Measurements from ENCODE around the gene COL1A1. TPM values are rescaled to one million over a fixed set of nuclear protein-coding genes. Genes with fewer than 3 reads are reported as not detected.
A peak's percentile ranks its signal among the peaks of the same experiment; 100 is the strongest.

Gene COL1A1
- total RNA-seq, result 331 TPM

DNA sequence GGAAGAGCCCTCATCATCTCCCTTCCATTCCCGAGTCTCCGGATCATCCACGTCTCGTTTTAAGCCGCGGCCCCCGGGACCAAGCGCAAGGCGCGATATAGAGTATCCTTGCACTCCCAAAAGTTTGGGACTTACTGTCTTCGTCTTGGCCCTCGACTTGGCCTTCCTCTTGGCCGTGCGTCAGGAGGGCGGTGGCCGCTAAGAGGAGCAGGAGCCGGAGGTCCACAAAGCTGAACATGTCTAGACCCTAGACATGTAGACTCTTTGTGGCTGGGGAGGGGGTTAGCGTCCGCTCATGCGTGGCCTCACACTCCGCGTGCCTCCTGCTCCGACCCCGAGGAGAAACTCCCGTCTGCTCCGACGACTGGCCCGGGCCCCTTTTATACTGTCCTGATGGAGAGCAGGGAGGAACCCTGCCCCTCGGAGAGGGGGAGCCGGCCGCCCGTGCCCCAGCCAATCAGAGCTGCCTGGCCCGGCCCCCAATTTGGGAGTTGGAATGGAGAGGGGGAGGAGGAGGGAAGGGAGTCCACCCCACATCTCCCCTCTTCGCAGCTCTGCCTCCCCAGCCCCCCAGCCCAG lies at the start of gene COL1A1:
Gene COL1A1 (minus strand): TSS at position 356 of the 579 bp plus-strand sequence. CDS start 118 bp downstream, at position 238.
- peak; percentile 92 for DNase-seq (ENCODE audit: low spot score)

DNA sequence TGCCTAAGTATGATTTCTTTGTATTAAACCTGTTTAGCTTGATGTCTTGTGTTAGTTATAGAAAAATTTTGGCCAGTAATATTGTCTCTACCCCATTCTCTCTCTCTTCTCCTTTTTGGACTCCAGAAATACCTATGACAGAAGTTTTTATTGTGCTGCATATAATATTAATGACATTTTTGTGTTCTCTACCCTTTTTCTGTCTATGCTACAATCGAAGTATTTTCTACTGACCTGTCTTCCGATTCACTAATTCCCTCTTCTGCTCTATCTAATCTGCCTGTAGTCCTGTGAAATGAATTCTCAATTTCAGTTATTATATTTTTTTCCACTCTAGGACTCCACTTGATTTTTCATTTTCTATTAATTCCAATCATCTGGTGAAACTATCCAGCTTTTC lies 46.8 kb upstream of the COL1A1 start:
- no peak for DNase-seq (ENCODE audit: low spot score)

DNA sequence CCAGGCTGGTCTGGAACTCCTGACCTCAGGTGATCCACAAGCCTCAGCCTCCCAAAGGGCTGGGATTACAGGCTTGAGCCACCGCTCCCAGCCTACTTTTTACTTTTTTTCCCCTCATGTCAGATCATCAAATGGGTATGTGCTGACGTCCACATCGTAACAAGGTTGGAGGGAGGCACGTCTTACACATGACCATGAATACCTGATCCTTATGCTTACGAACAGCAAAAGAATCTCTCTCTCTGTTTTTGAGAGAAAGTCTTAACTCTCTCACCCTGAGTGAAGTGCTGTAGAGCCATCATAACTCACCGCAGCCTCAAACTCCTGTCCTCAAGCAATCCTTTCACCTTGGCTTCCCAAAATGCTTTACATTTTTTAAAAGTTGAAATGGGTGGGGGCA lies 43.3 kb upstream of the COL1A1 start:
- DNase-seq (ENCODE audit: low spot score), result no peak

DNA sequence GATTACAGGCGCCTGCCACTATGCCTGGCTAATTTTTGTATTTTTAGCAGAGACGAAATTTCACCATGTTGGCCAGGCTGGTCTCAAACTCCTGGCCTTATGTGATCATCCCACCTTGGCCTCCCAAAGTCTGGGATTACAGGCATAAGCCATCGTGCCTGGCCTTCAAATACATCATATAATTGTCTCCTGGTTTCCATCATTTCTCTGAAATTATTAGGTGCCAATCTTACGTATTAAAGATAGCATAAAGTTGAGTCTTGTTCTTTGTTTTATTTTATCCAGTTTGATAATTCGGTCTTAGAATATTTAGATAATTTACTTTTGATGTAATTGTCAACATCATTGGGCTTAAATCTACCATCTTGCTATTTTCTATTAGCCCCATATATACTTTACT lies 40.0 kb upstream of the COL1A1 start:
- no peak for DNase-seq (ENCODE audit: low spot score)

DNA sequence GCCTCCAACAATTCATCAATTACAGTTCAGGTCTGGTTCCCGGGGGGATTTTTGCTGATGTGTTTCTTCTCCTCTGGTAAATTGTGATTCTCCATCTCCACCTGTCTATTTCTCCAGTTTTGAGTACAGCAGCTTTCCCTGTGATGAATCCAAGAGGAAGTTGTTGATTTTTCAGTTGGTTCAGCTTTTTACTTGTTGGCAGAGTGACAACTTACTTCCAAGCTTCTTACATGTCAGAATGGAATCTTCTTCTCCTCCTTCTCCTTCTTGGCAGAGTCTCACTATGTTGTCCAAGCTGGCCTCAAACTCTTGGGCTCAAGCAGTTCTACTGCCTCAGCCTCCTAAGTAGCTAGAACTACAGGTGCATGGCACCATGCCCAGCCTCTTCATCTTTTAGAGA lies 39.4 kb upstream of the COL1A1 start:
- no peak for DNase-seq (ENCODE audit: low spot score)

DNA sequence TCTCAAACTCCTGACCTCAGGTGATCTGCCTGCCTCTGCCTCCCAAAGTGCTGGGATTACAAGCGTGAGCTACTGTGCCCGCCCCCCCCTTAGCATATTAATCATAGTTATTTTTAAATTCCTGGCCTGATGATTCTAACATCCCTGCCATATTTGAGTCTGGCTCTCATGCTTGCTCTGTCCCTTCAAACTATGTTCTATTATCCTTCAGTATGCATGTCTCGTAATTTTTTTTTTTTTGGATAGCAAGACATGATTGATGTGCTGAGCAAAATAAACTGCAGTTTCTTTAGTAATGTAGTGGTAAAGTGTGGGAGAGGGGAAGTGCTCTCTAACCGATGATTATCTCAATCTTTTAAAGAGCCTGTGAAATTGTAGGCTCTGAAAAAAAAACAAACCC lies 38.5 kb upstream of the COL1A1 start:
- no peak for DNase-seq (ENCODE audit: low spot score)

DNA sequence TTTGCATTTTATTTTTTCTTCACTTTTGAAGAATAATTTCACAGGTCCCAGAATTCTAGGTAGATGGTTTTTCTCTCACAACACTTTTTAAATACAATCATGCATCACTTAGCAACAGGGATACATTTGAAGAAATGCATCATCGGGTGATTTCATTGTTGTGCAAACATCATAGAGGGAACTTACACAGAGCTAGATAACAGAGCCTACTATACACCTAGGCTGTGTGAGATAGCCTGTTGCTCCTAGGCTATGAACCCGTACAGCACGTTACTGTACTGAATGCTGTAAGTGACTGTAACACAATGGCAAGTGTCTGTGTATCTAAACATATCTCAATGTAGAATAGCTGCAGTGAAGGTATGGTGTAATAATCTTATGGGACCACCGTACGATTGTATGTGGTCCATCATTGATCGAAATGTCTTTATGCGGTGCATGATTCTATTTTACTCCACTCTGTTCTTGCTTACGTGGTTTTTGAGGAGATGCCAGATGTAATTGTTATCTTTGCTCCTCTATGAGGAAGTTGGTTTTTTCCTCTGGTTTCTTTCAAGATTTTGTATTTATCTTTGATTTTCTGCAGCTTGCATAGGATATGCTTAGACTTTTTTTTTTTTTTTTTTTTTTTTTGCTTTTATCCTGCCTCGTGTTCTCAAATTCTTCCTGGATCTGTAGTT lies 37.3 kb upstream of the COL1A1 start:
- DNase-seq (ENCODE audit: low spot score), result no peak

DNA sequence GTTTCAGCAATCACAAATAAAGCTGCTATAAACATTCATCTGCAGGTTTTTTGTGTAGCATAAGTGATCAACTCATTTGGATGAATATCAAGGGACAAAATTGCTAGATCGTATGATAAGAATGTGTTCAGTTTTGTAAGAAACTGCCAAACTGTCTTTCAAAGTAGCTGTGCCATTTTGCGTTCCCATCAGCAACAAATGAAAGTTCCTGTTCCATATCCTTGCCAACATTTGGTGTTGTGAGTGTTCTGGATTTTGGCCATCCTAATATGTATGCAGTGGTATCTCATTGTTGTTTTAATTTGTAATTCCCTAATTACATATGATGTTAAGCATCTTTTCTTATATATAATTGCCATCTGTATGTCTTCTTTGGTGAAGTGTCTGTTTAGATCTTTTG lies 36.5 kb upstream of the COL1A1 start:
- DNase-seq (ENCODE audit: low spot score), result no peak

DNA sequence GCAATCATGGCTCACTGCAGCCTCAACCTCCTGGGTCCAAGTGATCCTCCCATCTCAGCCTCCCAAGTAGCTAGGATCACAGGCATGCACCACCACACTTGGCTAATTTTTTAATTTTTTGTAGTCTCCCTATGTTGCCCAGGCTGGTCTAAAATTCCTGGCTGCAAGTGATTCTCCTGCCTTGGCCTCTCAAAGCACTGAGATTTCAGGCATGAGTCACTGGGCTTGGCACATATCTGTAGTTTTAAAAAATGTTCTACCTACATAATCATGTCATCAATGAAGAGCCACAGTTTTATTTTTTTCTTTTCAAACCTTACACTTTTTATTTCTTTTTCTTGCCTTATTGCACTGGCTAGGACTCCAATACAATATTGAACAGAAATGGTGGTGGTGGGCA lies 33.1 kb upstream of the COL1A1 start:
- DNase-seq (ENCODE audit: low spot score), result no peak

DNA sequence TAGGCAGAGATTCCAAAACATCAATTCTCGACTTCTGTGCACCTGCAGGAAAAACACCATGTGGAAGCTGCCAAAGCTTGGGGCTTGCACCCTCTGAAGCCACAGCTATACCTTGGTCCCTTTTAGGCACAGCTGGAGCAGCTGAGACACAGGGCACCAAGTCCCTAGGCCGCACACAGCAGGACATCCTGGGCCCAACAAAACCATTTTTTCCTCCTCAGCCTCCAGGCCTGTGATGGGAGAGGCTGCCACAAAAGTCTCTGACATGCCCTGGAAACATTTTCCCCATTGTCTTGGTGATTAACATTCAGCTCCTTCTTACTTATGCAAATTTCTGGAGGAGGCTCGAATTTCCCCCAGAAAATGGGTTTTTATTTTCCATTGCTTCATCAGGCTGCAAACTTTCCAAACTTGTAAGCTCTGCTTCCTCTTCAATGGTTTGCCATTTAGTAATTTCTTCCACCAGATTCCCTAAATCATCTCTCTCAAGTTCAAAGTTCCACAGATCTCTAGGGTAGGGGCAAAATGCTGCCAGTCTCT lies 24.3 kb upstream of the COL1A1 start:
- DNase-seq (ENCODE audit: low spot score), result no peak

DNA sequence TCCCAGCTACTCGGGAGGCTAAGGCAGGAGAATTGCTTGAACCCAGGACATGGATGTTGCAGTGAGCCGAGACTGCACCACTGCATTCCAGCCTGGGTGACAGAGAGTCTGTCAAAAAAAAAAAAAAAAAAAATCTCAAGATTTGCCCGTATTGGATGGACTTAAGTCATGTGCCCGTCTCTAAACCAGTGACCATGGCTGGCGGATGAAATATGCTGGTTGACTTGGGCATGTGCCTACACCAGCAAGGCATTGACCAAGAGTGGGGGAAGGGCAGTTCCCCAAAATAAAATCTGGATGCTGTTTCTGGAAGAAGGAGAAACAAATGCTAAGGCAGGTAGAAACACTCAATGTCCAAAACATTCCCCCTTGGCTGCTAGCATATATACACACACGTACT lies 21.5 kb upstream of the COL1A1 start:
- no peak for DNase-seq (ENCODE audit: low spot score)

DNA sequence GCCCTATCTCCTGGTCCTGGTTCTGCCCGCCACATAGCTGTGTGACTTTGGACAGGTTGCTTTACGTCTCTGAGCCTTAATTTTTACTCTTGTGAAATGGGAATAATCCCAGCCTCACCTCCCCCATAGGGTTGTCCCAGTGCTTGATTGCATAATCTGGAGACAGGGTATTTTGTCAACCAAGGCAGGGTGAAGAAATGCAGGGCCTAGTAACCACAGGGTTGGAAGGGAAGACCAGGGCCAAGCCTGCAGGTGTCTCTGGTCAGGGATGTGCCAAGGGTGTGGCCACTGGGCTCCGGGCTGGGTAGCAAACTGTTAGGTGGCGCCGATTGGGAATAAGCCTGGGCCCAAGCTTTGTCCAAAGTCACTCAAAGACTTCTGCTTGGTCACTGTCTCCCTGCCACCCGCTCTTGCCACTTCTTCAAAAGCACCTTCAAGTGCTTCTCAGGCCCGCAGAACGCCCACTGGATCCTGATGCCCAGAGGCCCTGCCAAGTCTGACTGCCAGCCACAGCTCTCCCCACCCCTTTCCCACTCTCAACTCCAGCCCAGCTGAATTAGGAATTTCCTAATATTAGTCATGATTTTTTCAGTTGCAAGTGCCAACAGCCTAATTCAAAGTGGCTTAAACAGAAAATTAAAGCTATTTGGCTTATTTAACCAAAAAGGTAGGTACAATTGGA lies 20.6 kb upstream of the COL1A1 start:
- no peak for DNase-seq (ENCODE audit: low spot score)

DNA sequence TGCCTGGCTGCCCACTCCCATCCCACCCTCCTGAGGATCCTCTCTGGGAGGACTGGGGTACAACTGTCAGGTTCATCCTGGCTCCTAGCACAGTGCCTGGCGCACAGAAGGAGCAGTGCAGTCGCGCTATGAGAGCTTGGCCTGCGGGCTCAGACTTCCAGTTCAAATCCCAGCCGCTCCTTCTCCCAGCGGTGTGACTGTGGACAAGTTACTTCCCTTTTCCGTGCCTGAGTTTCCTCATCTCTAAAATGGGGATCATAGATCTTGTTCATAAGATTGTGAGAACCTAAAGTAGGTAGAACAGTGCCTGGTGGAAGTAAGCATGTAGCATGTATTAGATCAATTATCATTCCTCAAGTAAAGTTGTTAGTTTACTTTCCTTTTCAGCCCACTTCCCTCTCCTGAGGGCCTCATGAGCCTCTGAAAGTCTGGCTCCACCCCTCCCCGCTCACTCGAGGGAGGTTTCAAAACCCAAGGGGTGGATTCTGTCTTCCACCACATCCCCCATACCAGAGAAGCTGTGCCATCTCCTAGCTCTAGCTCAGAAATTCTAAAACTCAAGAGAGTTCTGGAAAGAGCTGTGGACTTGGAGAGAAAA lies 19.9 kb upstream of the COL1A1 start:
- no peak for DNase-seq (ENCODE audit: low spot score)

DNA sequence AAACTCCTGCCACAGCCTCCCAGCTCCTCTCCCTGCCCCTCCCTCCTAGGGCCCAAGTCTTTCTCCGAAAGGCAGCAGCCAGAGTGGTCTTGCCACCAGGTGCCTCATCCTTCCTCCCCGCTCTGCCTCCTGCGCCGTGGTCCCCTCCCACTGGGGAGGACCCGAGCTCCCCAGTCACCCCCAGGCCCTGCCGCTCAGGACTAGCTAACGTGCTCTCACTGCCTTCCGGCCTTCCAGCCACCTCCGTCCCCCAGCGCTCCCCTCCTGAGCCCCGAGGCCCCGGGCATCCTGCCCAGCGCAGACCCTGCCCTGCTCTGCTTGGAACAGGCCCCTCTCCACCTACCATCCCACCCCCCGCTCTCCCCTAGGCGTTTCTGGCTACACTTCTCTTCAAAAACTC lies 19.4 kb upstream of the COL1A1 start:
- DNase-seq (ENCODE audit: low spot score), result no peak

DNA sequence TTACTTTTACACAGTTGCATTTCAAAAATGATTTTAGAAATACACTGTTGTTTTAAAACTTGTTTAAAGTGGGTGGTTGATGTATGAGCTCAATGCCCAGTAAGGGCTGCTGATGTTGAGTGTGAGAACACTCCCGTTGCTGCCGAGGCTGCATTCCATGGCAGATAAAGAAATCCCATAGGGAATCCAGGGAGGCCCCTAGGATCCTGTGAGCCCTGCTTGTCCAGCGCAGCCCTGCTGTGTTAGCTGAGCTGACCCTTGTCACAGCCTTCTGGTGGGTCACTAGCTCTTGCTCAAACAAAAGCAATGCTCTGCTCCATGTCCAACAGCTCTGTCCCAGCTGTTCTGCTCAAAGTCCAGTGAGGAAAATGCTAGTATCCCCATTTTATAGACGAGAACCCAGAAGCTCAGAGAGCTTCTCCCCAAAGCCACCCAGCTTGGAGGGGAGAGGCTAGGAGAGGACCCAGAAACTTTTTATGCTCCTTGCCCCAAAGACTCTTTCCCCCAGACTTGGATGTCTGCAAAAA lies 18.6 kb upstream of the COL1A1 start:
- no peak for DNase-seq (ENCODE audit: low spot score)

DNA sequence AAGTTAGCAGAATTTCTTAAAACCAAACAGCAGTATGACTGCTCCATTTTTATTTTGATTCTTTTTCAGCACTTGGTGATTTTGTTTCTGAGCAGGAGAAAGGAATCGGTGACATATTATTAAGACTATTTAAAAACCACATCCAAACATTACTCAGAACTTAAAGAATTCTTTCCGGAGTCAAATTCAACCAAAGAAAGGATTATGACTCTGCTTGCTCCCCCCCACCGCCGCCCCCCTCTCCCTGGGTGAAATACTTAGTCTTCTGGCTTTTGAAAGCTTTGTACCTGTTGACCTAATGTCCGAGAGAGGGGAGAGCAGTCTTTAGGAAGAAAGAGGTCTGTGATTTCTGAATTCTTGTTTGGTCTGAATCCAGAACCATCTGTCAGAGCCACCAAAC lies 17.9 kb upstream of the COL1A1 start:
- DNase-seq (ENCODE audit: low spot score), result no peak

DNA sequence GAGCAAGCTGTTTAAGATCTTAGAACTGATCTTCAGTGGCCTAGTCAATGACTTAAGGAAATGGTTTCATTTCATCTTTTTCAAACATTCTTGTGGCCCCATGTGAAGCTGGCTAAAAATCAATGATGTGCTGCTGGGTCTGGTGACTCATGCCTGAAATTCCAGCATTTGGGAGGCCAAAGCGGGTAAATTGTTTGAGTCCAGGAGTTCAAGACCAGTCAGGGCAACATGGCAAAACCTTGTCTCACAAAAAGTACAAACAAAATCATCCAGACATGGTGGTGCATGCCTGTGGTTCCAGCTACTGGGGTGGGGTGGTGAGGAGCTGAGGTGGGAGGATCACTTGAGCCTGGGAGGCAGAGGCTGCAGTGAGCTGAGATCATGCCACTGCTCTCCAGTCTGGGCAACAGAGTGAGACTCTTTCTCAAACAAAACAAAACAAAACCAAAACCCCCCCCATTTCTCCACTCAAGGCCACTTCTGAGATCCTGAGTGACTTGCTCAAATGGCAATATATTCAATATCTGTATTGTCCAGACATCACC lies 17.4 kb upstream of the COL1A1 start:
- DNase-seq (ENCODE audit: low spot score), result no peak

DNA sequence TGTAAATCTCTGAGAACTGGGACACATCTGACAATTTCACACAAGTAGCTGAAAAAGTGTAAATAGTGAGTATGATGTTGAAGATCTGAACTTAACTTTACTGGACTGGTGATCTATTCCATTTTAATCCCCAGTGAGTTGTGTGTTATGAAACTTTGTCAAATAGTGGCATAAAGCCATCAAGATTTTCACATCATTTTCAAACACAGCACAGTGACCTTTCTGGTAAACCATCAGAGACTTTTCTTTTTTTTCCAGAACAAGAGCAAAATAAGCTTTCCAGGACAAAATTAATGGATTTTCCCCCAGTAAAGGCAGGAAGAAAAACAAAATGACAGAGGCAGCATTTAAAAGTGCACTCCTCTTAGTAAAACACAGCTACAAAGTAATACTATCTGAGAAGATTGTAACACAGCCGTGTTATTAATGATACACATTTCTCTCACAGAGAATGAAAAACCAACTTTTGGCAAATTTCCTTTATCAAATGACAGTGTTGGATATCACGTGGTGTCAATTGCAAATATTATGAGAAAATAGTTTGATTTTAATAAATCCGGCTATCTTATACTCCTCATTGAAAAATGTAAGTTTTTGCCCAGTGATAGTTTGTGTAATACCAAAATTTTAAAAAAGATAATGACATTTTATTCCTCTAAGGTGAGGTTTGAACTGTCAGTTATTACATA lies 16.8 kb upstream of the COL1A1 start:
- no peak for DNase-seq (ENCODE audit: low spot score)

DNA sequence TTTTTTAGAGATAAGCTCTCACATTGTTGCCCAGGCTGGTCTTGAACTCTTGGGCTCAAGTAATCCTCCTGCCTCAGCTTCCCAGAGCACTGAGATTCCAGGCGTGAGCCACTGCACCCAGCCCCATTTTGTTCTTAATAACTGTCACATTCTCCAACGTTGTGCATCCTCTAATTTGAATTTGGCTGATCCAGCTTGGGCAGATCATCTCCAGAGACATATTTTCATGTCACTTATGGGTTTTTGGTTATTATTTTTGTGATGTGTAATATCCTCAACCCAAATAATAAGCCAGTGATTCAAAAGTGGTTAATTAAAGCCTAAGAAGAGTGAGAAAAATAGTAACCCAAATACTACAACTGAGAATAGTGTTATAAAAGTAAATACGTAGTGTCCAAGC lies 16.2 kb upstream of the COL1A1 start:
- no peak for DNase-seq (ENCODE audit: low spot score)

DNA sequence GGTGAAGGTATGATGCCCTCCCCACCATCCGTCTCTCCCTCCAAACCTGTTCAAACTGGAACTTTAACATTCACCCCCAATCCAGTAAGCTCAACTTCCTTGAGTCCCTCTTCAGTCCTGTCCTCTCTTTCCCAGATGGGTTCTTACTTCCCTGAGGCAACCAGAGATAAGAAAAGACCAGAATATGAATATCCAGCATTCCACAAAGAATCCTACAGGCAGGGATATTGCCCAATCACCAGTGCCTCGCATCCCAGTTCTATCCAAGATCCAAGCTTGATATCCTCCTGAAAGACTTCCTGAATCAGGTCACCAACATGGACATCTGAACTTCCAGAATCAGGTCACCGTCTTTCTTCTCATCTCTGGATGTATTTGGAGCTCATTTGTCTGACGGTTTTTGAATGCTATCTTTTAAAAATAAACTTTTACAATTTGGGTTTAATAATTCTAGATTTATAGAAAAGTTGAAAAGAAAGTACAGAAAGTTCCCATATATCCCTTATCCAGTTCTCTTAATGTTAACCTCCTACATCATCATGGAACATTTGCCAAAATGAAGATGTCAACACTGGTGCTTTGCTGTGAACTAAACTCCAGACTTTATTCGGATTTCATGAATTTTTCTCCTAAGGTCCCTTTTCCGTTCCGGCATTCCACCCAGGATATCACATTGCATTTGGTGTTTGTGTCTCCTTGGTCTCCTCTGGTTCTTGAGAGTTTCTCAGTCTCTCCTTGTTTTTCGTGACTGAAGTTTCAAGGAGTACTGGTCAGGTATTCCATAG lies 13.7 kb upstream of the COL1A1 start:
- no peak for DNase-seq (ENCODE audit: low spot score)

All from ureter (tissue), 1 donor.